ENCODE results near the gene BET1. TPM values are rescaled to one million over a fixed set of nuclear protein-coding genes. Genes with fewer than 3 reads are reported as not detected.

BET1 gene
- total RNA-seq, 1 donor from 2014 or later = 21.9 TPM

DNA sequence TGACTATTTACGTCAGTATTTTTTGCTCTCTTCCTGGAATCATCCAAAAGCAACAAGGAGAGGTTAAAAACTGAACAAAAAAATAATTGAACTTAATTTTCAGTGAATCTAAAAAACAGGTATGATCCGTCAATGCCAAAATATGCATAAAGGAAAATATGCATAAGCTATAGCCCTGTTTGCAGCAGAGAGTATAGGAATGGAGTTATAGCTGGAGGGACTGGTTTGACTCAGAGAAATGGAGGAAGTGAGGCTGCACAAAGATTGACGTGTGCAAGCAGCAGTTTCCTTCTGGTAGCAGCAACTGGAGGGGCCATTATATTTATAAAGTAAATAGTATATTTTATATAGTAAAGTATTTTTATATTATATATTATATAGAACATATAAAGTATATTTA is 45.5 kb downstream of the BET1 start:
- Histone ChIP-seq H3K4me3 (no peak overlapping the region), H3K27me3 (ENCODE audit: low read depth) (no peaks in the 10 kb centered on the region), H3K4me1 (no peaks in the 10 kb centered on the region), H3K27ac (no peak overlapping the region), H3K36me3 (no peaks in the 10 kb centered on the region), H3K9me3 (no peaks in the 10 kb centered on the region)
- TF ChIP-seq, protein P1, sequence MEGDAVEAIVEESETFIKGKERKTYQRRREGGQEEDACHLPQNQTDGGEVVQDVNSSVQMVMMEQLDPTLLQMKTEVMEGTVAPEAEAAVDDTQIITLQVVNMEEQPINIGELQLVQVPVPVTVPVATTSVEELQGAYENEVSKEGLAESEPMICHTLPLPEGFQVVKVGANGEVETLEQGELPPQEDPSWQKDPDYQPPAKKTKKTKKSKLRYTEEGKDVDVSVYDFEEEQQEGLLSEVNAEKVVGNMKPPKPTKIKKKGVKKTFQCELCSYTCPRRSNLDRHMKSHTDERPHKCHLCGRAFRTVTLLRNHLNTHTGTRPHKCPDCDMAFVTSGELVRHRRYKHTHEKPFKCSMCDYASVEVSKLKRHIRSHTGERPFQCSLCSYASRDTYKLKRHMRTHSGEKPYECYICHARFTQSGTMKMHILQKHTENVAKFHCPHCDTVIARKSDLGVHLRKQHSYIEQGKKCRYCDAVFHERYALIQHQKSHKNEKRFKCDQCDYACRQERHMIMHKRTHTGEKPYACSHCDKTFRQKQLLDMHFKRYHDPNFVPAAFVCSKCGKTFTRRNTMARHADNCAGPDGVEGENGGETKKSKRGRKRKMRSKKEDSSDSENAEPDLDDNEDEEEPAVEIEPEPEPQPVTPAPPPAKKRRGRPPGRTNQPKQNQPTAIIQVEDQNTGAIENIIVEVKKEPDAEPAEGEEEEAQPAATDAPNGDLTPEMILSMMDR (IDR thresholded peaks at IDR 0.05) = no peak
- ATAC-seq (no peak), DNase-seq (no peak)
- intact Hi-C loops (cut with DNase I) = no loop called here

DNA sequence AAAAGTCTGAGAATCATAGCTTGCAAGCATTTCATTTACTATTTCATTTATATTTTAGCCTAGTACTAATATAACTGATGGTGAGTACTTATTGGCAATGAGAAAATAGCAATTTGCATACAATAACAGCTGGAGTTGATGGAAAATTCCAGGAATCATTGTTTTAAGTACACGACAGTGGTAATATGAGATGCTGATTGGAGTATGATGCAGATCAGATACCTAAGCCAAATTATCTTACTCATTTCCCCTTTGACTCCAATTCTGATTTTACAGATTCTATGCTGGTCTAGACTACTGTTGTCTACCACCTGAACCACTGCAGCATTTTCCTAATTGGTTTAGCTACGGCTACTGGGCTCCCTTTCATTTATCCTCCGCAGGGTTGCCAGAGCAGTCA is 45.9 kb downstream of the BET1 start:
- ATAC-seq = no peak
- Histone ChIP-seq H3K4me3 (no peak overlapping the region), H3K27ac (no peak overlapping the region), H3K4me1 (no peaks in the 10 kb centered on the region), H3K9me3 (no peaks in the 10 kb centered on the region), H3K36me3 (no peaks in the 10 kb centered on the region), H3K27me3 (ENCODE audit: low read depth) (no peaks in the 10 kb centered on the region)
- TF ChIP-seq, protein P1 (IDR thresholded peaks at IDR 0.05) = no peak
- DNase-seq = no peak
- intact Hi-C loops (cut with DNase I) = no loop called here

GRCh38 chr7:93957767-93958166 is 46.4 kb downstream of the BET1 start:
- H3K4me1 ChIP-seq = no peaks in the 10 kb centered on the region
- no peak for DNase-seq
- no peak overlapping the region for H3K4me3 ChIP-seq
- H3K27ac ChIP-seq = no peak overlapping the region
- no peaks in the 10 kb centered on the region for H3K27me3 ChIP-seq (ENCODE audit: low read depth)
- intact Hi-C loops (cut with DNase I) = no loop called here
- TF ChIP-seq, protein P1 (IDR thresholded peaks at IDR 0.05) = no peak
- no peaks in the 10 kb centered on the region for H3K9me3 ChIP-seq
- no peak for ATAC-seq
- no peaks in the 10 kb centered on the region for H3K36me3 ChIP-seq

- intact Hi-C loops (cut with DNase I) = no loop called here
- no peaks in the 10 kb centered on the region for H3K27me3 ChIP-seq (ENCODE audit: low read depth)
Measured at GRCh38 chr7:93955304-93955703, 48.9 kb downstream of the BET1 start.

DNA sequence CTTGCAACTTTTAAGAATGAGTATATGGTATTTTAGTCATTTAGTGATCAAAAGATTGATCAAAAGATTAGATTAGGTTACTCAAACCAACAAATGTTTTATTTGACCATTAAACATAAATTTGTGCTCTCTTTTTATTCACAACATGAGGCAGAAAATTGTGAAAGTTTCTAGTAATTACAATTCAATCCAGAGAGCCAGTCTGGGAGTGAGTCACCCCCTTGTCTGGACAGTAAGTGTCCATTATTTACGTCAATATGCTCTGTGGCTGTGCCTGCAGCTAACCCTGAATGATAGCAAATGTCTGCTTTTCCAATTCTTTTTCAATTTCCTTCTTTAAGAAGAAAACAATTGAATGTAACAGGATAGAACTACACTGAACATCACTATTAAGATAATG is 54.7 kb downstream of the BET1 start:
- Histone ChIP-seq H3K4me1 (peaks cover 13% of the 10 kb centered on the region), H3K9me3 (no peaks in the 10 kb centered on the region), H3K36me3 (no peaks in the 10 kb centered on the region), H3K27me3 (ENCODE audit: low read depth) (no peaks in the 10 kb centered on the region), H3K27ac (no peak overlapping the region), H3K4me3 (no peak overlapping the region)
- no peak for DNase-seq
- ATAC-seq = no peak
- TF ChIP-seq, protein P1 (IDR thresholded peaks at IDR 0.05) = no peak
- intact Hi-C loops (cut with DNase I) = no loop called here

More at GRCh38 chr7:93955304-93955703, 48.9 kb downstream of the BET1 start:
- DNase-seq = no peak
- Histone ChIP-seq H3K4me1 (no peaks in the 10 kb centered on the region), H3K4me3 (no peak overlapping the region), H3K36me3 (no peaks in the 10 kb centered on the region), H3K27ac (no peak overlapping the region), H3K9me3 (no peaks in the 10 kb centered on the region)
- TF ChIP-seq, protein P1 (IDR thresholded peaks at IDR 0.05) = no peak
- ATAC-seq = no peak

- H3K9me3 ChIP-seq = no peaks in the 10 kb centered on the region
- ATAC-seq = no peak
Measured at GRCh38 chr7:93948873-93949272, 55.3 kb downstream of the BET1 start.

More at GRCh38 chr7:93948873-93949272, 55.3 kb downstream of the BET1 start:
- peaks cover 17% of the 10 kb centered on the region for H3K4me1 ChIP-seq
- no peaks in the 10 kb centered on the region for H3K36me3 ChIP-seq
- H3K27me3 ChIP-seq (ENCODE audit: low read depth) = no peaks in the 10 kb centered on the region
- TF ChIP-seq, protein P1 (IDR thresholded peaks at IDR 0.05) = no peak
- no peak overlapping the region for H3K4me3 ChIP-seq
- intact Hi-C loops (cut with DNase I) = no loop called here
- no peak for DNase-seq
- H3K27ac ChIP-seq = no peak overlapping the region
